Gastrocnemius medialis (tissue), 4 donors: ENCODE results near the gene PCDH7. TPM values are rescaled to one million over a fixed set of nuclear protein-coding genes. Genes with fewer than 3 reads are reported as not detected.

Experiments
- ATAC-seq, 2 donors: fragments of 150-250 bp; one replicate each; pipeline ENCODE4 v1.9.1; 2016
- DNase-seq, 2 donors: peaks; one replicate each; pipeline ENCODE4 v3.0.0-alpha.2; 2019
- H3K27ac ChIP-seq, 4 donors: fragments of 200-600 bp; sonication (generic); 1 replicate in 1 of 4; 2 replicates in 3 of 4; pipeline ENCODE4 v1.5.1; 2016 to 2018; ENCODE audit warnings: mild to moderate bottlenecking in 2 of 4, moderate library complexity in 1 of 4
- H3K27me3 ChIP-seq, 3 donors: fragments of 200-600 bp; sonication (generic) in 2 of 3; 1 replicate in 1 of 3; 2 replicates in 2 of 3; pipeline versions ENCODE4 v1.5.1 to v1.6.0; 2016 to 2019; ENCODE audit warnings: mild to moderate bottlenecking in 1 of 3, moderate library complexity in 1 of 3
- H3K36me3 ChIP-seq, 2 donors: fragments of 200-600 bp; sonication (generic) in 1 of 2; one replicate each; pipeline ENCODE4 v1.5.1; 2017 to 2018
- H3K4me1 ChIP-seq, 2 donors: fragments of 200-600 bp; sonication (generic) in 1 of 2; one replicate each; pipeline ENCODE4 v1.5.1; 2016 to 2017; ENCODE audit warnings: mild to moderate bottlenecking in 2 of 2
- H3K4me3 ChIP-seq, 4 donors: fragments of 200-600 bp; sonication (generic) in 3 of 4; 1 replicate in 1 of 4; 2 replicates in 3 of 4; pipeline ENCODE4 v1.5.1; 2016 to 2019; ENCODE audit warnings: mild to moderate bottlenecking in 2 of 4
- H3K9me3 ChIP-seq, 3 donors: fragments of 200-600 bp; sonication (generic) in 2 of 3; 1 replicate in 1 of 3; 2 replicates in 2 of 3; pipeline ENCODE4 v1.5.1; 2016 to 2019
- CTCF ChIP-seq, 5 experiments: fragments of 450-650 bp in 3 of 5; fragments of 200-600 bp in 2 of 5; sonication (generic) in 2 of 5; IDR thresholded peaks in 4 of 5; conservative IDR thresholded peaks in 1 of 5; 1 replicate in 4 of 5; 2 replicates in 1 of 5; pipeline ENCODE4 v1.5.1; 2016 to 2019; ENCODE audit warnings: antibody characterized with exemption in 5 of 5, mild to moderate bottlenecking in 3 of 5, moderate library complexity in 3 of 5
- POLR2A ChIP-seq, 2 donors: fragments of 450-650 bp; IDR thresholded peaks; one replicate each; pipeline ENCODE4 v1.6.1; 2017; ENCODE audit warnings: antibody characterized with exemption in 2 of 2, mild to moderate bottlenecking in 2 of 2, moderate library complexity in 2 of 2
- in situ Hi-C, 4 donors: fragments of 200-750 bp; cut with MboI; loops; one replicate each; pipeline versions ENCODE4 v1.15.0 to v1.8.0; 2017; ENCODE audit warnings: low sequenced_read_pairs in 4 of 4
- intact Hi-C: fragments of 100-400 bp; cut with DNase I; formaldehyde crosslinking; loops from one replicate; pipeline ENCODE4 v1.15.1; 2023; ENCODE audit warnings: low total_unique reads
- total RNA-seq, 4 donors: library from RNA; depleted of rRNA; stranded (reverse); fragments of >200 nt; gene quantifications; one replicate each; pipeline versions ENCODE4 v1.1.0 to v1.2.3, GENCODE V29; 2016

Gene PCDH7
- total RNA-seq, 4 donors from 2014 or later: 0.29 to 0.39 (median 0.39) TPM; not detected in 1

- H3K4me3 ChIP-seq: no peak overlapping the region
- H3K9me3 ChIP-seq: no peaks in the 10 kb centered on the region
- in situ Hi-C loops (no loop called here), intact Hi-C loops (no loop called here)
- H3K36me3 ChIP-seq: no peaks in the 10 kb centered on the region
- no peaks in the 10 kb centered on the region for H3K4me1 ChIP-seq
- no peak for ATAC-seq
- DNase-seq: no peak
- H3K27ac ChIP-seq: no peak overlapping the region
- H3K27me3 ChIP-seq: no peaks in the 10 kb centered on the region
- TF ChIP-seq POLR2A (IDR thresholded peaks at IDR 0.05): no peak
These were observed 44.9 kb downstream of the PCDH7 start for GRCh38 chr4:30765022-30765421.

DNA sequence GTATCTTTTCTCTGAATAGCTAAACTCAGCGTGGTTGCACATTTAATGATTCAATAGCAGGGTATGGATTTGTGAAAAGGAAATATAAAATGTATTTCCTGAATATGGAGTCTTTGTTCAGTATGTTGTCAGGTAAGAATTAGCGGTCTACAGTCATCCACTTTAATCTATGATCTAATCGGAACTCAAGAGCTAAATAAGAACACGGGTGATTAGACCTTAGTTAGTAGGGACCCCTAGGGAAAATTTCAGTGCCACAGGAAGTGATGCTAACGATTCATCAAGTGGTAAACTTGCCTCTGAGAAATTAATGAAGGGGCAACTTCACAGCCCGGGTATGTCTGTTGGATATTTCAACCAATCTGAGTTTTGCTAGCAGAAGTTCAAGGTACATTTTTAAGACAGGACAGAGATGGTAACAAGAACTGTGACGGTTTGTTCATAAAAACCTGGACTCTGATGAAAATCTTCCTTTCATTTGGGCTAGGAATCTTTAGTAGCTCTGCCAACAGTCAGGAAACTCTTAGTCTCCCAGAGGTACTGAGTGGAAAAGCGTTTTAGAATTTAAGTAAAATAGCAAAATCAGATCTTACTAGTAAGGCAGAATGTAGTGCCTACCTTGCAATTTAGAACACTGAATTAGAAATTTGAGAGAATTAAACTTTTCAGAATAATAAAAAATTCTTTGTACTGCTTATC lies 47.1 kb downstream of the PCDH7 start:
- DNase-seq: no peak
- Histone ChIP-seq H3K27me3 (no peaks in the 10 kb centered on the region), H3K4me1 (no peaks in the 10 kb centered on the region), H3K4me3 (no peak overlapping the region), H3K9me3 (no peaks in the 10 kb centered on the region), H3K36me3 (no peaks in the 10 kb centered on the region), H3K27ac (no peak overlapping the region)
- in situ Hi-C loops (no loop called here), intact Hi-C loops (no loop called here)
- ATAC-seq: no peak
- no peak for TF ChIP-seq POLR2A (IDR thresholded peaks at IDR 0.05)
- no peak for TF ChIP-seq CTCF (IDR thresholded peaks at IDR 0.05 in 4 of 5, conservative IDR thresholded peaks at IDR 0.05 in 1 of 5)

GRCh38 chr4:30768277-30768676 lies 48.1 kb downstream of the PCDH7 start:
- Histone ChIP-seq H3K9me3 (no peaks in the 10 kb centered on the region), H3K27me3 (no peaks in the 10 kb centered on the region), H3K27ac (no peak overlapping the region), H3K36me3 (no peaks in the 10 kb centered on the region), H3K4me3 (no peak overlapping the region), H3K4me1 (no peaks in the 10 kb centered on the region)
- no peak for ATAC-seq
- no peak for DNase-seq
- TF ChIP-seq CTCF (IDR thresholded peaks at IDR 0.05 in 4 of 5, conservative IDR thresholded peaks at IDR 0.05 in 1 of 5) (no peak), POLR2A (IDR thresholded peaks at IDR 0.05) (no peak)
- in situ Hi-C loops (no loop called here), intact Hi-C loops (no loop called here)

GRCh38 chr4:30769093-30769492 lies 48.9 kb downstream of the PCDH7 start:
- Histone ChIP-seq H3K36me3 (no peaks in the 10 kb centered on the region), H3K27me3 (no peaks in the 10 kb centered on the region), H3K4me3 (no peak overlapping the region), H3K4me1 (no peaks in the 10 kb centered on the region), H3K9me3 (no peaks in the 10 kb centered on the region), H3K27ac (no peak overlapping the region)
- intact Hi-C loops: no loop called here
- DNase-seq (no peak), ATAC-seq (no peak)
- in situ Hi-C loops: no loop called here
- TF ChIP-seq CTCF (IDR thresholded peaks at IDR 0.05 in 4 of 5, conservative IDR thresholded peaks at IDR 0.05 in 1 of 5): no peak
- no peak for TF ChIP-seq POLR2A (IDR thresholded peaks at IDR 0.05)

GRCh38 chr4:30770049-30770549 lies 49.9 kb downstream of the PCDH7 start:
- H3K4me3 ChIP-seq: no peak overlapping the region
- no peak for DNase-seq
- TF ChIP-seq CTCF (IDR thresholded peaks at IDR 0.05 in 4 of 5, conservative IDR thresholded peaks at IDR 0.05 in 1 of 5): no peak
- TF ChIP-seq POLR2A (IDR thresholded peaks at IDR 0.05): no peak
- no peaks in the 10 kb centered on the region for H3K36me3 ChIP-seq
- intact Hi-C loops (no loop called here), in situ Hi-C loops (no loop called here)
- no peaks in the 10 kb centered on the region for H3K27me3 ChIP-seq
- no peaks in the 10 kb centered on the region for H3K9me3 ChIP-seq
- peak in 1 of 2 donors; percentile 52 for ATAC-seq
- no peak overlapping the region for H3K27ac ChIP-seq
- H3K4me1 ChIP-seq: no peaks in the 10 kb centered on the region
